Measurements from ENCODE around the gene SLAIN2. TPM values are rescaled to one million over a fixed set of nuclear protein-coding genes. Genes with fewer than 3 reads are reported as not detected.
"Not testable (repeated sequence)": the region's sequence is repeated elsewhere in the genome, so short reads cannot be mapped to it uniquely, and the experiment has no call there.

Gene SLAIN2
- polyA plus RNA-seq, 3 donors: 56.3 to 74.2 (median 66.6) TPM

- no peak for DNase-seq (ENCODE audit: extremely low read depth in 1 of 11, low read depth in 9 of 11, low spot score in 4 of 11)
Measured at GRCh38 chr4:48409203-48409602, 67.9 kb downstream of the SLAIN2 start.

DNA sequence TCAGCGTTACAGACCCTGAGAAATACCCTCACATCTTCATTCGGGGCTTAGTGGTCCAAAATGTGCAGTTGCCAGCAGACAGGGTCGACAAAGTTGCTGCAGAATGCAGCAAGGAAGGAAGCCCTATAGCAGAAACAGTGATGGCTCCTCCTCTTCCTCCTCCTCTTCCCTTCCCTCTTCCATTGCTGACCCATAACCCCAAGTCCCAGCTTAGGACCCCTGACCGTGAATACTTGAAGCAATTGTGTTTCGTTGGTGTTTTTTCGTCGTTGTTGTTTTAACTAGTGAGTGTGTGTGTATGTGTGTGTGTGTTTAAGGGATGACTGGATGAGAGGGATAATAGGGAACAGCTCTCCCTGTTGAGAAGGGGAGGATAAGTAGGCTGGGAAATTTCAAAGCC, 69.5 kb downstream of the SLAIN2 start:
- no peak for DNase-seq (ENCODE audit: extremely low read depth in 1 of 11, low read depth in 9 of 11, low spot score in 4 of 11)

DNA sequence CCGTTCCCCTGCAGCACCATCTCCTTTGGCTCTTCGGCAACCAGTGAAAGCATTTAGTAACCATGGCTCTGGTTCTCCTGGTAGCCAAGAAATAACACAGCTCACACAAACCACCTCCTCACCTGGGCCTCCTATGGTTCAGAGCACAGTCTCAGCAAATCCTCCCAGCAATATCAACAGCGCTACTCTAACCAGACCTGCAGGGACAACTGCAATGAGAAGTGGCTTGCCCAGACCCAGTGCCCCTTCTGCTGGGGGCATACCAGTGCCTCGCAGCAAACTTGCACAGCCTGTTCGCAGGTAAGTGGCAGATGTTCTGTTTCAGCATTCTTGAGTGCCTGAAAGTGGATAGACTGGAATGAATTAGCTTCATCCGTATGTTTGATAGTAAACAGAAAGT, 78.8 kb downstream of the SLAIN2 start:
- DNase-seq (ENCODE audit: extremely low read depth in 1 of 11, low read depth in 9 of 11, low spot score in 4 of 11): no peak

DNA sequence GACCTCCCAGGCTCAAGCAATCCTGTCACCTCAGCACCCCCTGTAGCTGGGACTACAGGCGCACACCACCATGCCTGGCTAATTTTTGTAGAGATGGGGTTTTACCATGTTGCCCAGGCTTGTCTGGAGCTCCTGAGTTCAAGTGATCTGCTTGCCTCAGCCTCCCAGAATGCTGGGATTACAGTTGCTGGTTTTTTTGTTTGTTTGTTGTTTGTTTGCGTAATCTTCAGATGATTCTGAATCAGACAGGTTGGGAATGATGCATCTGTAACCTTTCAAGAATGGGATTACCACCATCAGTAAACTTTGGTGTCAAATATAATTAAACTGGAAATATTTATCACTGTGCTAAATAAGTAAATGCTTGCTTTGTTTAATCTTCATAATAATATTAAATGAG, 79.8 kb downstream of the SLAIN2 start:
- no peak for DNase-seq (ENCODE audit: extremely low read depth in 1 of 11, low read depth in 9 of 11, low spot score in 4 of 11)

GRCh38 chr4:48428926-48429325, 87.6 kb downstream of the SLAIN2 start:
- no peak for DNase-seq (ENCODE audit: extremely low read depth in 1 of 11, low read depth in 9 of 11, low spot score in 4 of 11)

- no peak for DNase-seq (ENCODE audit: extremely low read depth in 1 of 11, low read depth in 9 of 11, low spot score in 4 of 11)
Measured at GRCh38 chr4:48429709-48430474, 88.6 kb downstream of the SLAIN2 start.

DNA sequence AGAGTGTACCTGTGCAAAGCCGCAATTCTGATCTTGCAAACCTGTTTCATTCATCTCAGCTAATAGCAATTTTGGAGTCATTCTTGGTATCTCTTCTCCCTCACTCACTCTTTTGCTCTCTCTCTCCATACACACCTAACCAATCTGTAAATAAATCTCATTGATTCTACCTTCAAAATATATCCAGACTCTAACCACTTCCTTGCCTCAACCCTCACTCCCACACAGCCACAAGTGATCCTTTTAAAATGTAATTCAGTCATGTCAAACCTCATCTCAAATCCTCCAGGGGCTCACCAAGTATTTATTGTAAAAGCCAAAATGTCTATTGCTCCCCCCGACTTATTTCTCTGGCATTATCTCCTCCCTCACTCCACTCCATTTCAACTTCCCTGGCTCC, 90.1 kb downstream of the SLAIN2 start:
- no peak for DNase-seq (ENCODE audit: extremely low read depth in 1 of 11, low read depth in 9 of 11, low spot score in 4 of 11)

DNA sequence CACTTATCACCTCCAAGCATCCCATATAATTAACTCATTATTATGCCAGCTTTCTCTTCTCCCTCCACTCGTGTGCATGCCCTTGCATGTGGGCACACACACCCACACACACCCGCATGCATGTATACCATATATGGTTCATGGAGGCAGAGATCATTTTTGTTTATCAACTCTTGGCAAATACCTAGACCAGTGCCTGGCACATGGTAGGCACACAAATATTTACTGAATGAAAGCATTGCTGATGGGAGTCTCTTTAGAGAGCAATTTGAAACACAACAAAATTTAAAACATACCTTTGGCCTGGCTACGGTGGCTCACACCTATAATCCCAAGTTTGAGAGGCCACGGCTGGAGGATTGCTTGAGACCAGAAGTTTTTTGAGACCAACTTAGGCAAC, 90.7 kb downstream of the SLAIN2 start:
- DNase-seq (ENCODE audit: extremely low read depth in 1 of 11, low read depth in 9 of 11, low spot score in 4 of 11): no peak

GRCh38 chr4:48436318-48436717, 95.0 kb downstream of the SLAIN2 start:
- DNase-seq (ENCODE audit: extremely low read depth in 1 of 11, low read depth in 9 of 11, low spot score in 4 of 11): no peak

- DNase-seq (ENCODE audit: extremely low read depth in 1 of 11, low read depth in 9 of 11, low spot score in 4 of 11): no peak
Measured at GRCh38 chr4:48439988-48440387, 98.7 kb downstream of the SLAIN2 start.

DNA sequence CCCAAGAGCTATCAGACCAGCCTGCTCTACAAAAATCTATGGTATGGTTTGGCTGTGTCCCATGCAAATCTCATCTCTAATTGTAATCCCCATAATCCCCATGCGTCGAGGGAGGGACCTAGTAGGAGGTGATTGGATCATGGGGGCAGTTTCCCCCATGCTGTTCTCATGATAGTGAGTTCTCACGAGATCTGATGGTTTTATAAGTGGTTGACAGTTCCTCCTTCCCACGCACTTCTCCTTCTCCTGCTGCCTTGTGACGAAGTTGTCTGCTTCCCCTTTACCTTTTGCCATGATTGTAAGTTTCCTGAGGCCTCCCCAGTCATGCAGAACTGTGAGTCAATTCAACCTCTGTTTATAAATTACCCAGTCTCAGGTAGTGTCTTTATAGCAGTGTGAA, 99.6 kb downstream of the SLAIN2 start:
- DNase-seq (ENCODE audit: extremely low read depth in 1 of 11, low read depth in 9 of 11, low spot score in 4 of 11): not testable (repeated sequence)

DNA sequence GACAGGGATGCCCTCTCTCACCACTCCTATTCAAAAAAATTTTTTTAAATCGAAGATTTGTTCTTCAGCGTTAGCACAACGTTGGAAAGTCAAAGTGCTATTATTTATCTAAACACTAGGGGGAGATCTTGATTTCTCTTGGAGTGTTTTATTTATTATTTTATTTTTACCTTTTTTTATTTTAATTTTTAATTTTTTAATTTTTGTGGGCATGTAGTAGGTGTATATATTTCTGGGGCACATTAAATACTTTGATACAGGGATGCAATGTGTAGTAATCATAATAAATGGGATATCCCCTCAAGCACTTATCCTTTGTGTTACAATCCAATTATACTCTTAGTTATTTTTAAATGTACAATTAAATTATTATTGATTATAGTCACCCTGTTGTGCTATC, 104.4 kb downstream of the SLAIN2 start:
- no peak for DNase-seq (ENCODE audit: extremely low read depth in 1 of 11, low read depth in 9 of 11, low spot score in 4 of 11)

- DNase-seq (ENCODE audit: extremely low read depth in 1 of 11, low read depth in 9 of 11, low spot score in 4 of 11): no peak
Measured at GRCh38 chr4:48446642-48447041, 105.3 kb downstream of the SLAIN2 start.

- DNase-seq (ENCODE audit: extremely low read depth in 1 of 11, low read depth in 9 of 11, low spot score in 4 of 11): no peak
Measured at GRCh38 chr4:48449151-48449550, 107.8 kb downstream of the SLAIN2 start.

DNA sequence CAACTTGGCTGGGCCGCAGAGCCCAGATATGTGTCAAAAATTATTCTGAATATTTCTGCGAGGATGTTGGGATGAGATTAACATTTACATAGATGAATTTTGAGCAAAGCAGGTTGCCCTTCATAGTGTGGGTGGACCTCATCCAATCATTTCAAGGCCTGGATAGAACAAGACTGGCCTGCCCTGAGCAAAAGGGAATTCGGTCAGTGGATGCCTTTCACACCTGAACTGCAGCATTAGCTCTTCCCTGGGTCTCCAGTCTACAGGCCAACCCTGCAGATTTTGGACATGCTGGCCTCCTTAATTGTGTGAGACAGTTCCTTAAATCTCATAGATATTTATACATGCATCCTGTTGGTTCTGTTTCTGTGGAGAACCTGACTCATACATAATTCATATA, 109.4 kb downstream of the SLAIN2 start:
- no peak for DNase-seq (ENCODE audit: extremely low read depth in 1 of 11, low read depth in 9 of 11, low spot score in 4 of 11)

- DNase-seq (ENCODE audit: extremely low read depth in 1 of 11, low read depth in 9 of 11, low spot score in 4 of 11): not testable (repeated sequence)
Measured at GRCh38 chr4:48451656-48452055, 110.3 kb downstream of the SLAIN2 start.

DNA sequence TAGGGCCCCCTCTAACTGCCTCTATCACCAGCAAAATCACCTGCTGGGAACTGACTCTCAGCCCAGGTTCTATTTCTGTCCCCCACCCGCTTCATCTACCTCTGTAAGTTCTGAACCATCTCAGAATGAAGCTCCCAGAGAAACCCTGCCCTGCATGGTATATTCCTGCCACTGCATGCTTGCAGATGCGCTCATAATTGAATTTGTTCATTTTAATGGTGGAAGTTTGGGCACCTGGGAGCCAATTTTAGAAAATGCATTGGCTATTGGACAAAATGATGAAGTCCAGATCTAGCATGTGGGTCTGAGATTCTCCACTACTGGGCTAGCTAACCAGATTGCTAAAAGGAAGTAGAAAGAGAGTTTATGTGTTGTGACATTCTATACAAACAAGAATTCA, 113.3 kb downstream of the SLAIN2 start:
- no peak for DNase-seq (ENCODE audit: extremely low read depth in 1 of 11, low read depth in 9 of 11, low spot score in 4 of 11)

DNA sequence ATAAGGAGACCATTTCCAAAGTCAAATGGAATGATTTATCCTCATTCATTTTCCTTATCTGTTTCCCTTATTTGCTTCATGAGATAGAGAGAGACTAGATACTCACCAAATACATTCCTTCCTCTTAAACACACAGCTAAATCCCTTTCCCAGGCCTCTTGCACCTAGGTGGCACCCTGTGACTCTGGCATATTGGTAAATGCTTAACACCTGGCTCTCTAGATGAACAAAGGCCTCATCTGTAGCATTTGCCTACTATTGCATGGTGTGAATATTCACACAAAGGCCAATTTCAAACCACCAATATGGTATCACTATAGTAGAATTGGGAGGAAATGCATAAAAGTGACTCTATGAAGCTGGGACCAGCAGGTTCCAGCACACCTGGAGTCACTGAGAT, 119.7 kb downstream of the SLAIN2 start:
- no peak for DNase-seq (ENCODE audit: extremely low read depth in 1 of 11, low read depth in 9 of 11, low spot score in 4 of 11)

GRCh38 chr4:48462363-48462762, 121.0 kb downstream of the SLAIN2 start:
- peak in 2 of 11 donors; percentile 27 to 33 for DNase-seq (ENCODE audit: extremely low read depth in 1 of 11, low read depth in 9 of 11, low spot score in 4 of 11)

DNA sequence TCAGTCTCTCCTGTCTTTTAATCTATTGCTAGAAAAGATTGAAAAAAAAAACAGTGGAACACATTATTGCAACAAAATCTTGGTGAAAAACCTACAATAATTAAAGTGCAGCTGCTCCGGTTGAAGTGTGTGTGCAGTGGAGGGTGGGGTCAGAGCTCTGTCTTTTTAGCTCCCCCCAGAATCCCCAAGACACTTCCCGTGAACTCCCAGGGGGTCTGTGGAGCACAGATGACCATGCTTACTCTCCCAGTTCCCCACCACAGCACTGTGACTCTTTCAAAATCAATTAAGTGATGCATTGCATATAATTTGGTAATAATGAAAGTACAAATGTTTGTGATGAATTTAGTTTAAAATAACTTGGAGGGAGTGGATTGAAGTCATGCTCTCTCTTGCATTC, 126.1 kb downstream of the SLAIN2 start:
- no peak for DNase-seq (ENCODE audit: extremely low read depth in 1 of 11, low read depth in 9 of 11, low spot score in 4 of 11)

GRCh38 chr4:48467891-48468290, 126.6 kb downstream of the SLAIN2 start:
- DNase-seq (ENCODE audit: extremely low read depth in 1 of 11, low read depth in 9 of 11, low spot score in 4 of 11): no peak
